HepG2 (cell line): Measurements from ENCODE around the gene LBX2. TPM values are rescaled to one million over a fixed set of nuclear protein-coding genes. Genes with fewer than 3 reads are reported as not detected.

ENCODE experiments used
- ADNP ChIP-seq: sonication (generic); formaldehyde crosslinking; IDR thresholded peaks from 2 replicates; pipeline ENCODE4 v1.4.0; 2020; ENCODE audit warnings: missing genetic modification reagents
- AFF4 ChIP-seq: sonication (generic); formaldehyde crosslinking; IDR thresholded peaks from 2 replicates; pipeline ENCODE4 v1.4.0; 2020; ENCODE audit warnings: missing genetic modification reagents
- ATF2 ChIP-seq: sonication (generic); formaldehyde crosslinking; IDR thresholded peaks from 2 replicates; pipeline ENCODE4 v1.4.0; 2020; ENCODE audit warnings: missing genetic modification reagents
- BRD4 ChIP-seq: sonication (generic); formaldehyde crosslinking; IDR thresholded peaks from 2 replicates; pipeline ENCODE4 v1.4.0; 2020; ENCODE audit warnings: missing genetic modification reagents
- CAMTA2 ChIP-seq: sonication (generic); formaldehyde crosslinking; IDR thresholded peaks from 2 replicates; pipeline ENCODE4 v1.4.0; 2020; ENCODE audit warnings: mild to moderate bottlenecking, missing genetic modification reagents, borderline replicate concordance
- CEBPZ ChIP-seq: IDR thresholded peaks from 2 replicates; pipeline ENCODE4 v1.6.1; 2012; ENCODE audit warnings: low read length, improper control_type of control experiment
- CENPBD1 ChIP-seq: sonication (generic); formaldehyde crosslinking; IDR thresholded peaks from 2 replicates; pipeline ENCODE4 v1.8.0; 2022; ENCODE audit warnings: missing genetic modification reagents, low read depth, mild to moderate bottlenecking, borderline replicate concordance
- CREB1 ChIP-seq, 2 experiments: fragments of 450-650 bp in 1 of 2; IDR thresholded peaks; 2 replicates each; pipeline ENCODE4 v1.6.1; 2016 to 2017; ENCODE audit warnings: control low read depth in 1 of 2, mild to moderate bottlenecking in 1 of 2, missing compliant biosample characterization in 1 of 2, missing genetic modification characterization in 1 of 2
- DNMT3B ChIP-seq: conservative IDR thresholded peaks from 2 replicates; pipeline ENCODE4 v1.6.1; 2016; ENCODE audit warnings: missing biosample characterization, control low read depth
- DPF2 ChIP-seq: sonication (generic); formaldehyde crosslinking; IDR thresholded peaks from 2 replicates; pipeline ENCODE4 v1.4.0; 2020; ENCODE audit warnings: mild to moderate bottlenecking, low read depth, missing genetic modification reagents, borderline replicate concordance
- KLF11 ChIP-seq: IDR thresholded peaks from 2 replicates; pipeline ENCODE4 v1.6.1; 2016; ENCODE audit warnings: missing compliant biosample characterization
- MIER2 ChIP-seq: IDR thresholded peaks from 2 replicates; pipeline ENCODE4 v1.6.1; 2016; ENCODE audit warnings: missing biosample characterization, missing genetic modification reagents
- NPAS2 ChIP-seq: sonication (generic); formaldehyde crosslinking; IDR thresholded peaks from 2 replicates; pipeline ENCODE4 v1.8.0; 2022; ENCODE audit warnings: mild to moderate bottlenecking, missing genetic modification reagents, borderline replicate concordance
- RORA ChIP-seq: sonication (generic); formaldehyde crosslinking; IDR thresholded peaks from 2 replicates; pipeline ENCODE4 v1.5.0; 2020; ENCODE audit warnings: mild to moderate bottlenecking, missing genetic modification reagents, moderate library complexity
- RXRA ChIP-seq: sonication (generic); formaldehyde crosslinking; IDR thresholded peaks from 2 replicates; pipeline ENCODE4 v1.5.1; 2020; ENCODE audit warnings: missing genetic modification reagents
- TCF7 ChIP-seq: sonication (generic); IDR thresholded peaks from 2 replicates; pipeline ENCODE4 v1.6.1; 2016; ENCODE audit warnings: antibody characterized with exemption, low read depth
- TFE3 ChIP-seq: IDR thresholded peaks from 2 replicates; pipeline ENCODE4 v1.6.1; 2016
- ZNF768 ChIP-seq: sonication (generic); formaldehyde crosslinking; IDR thresholded peaks from 2 replicates; pipeline ENCODE4 v1.4.0; 2020; ENCODE audit warnings: missing genetic modification reagents
- polyA plus RNA-seq, 8 experiments: library from polyadenylated mRNA; depleted of rRNA in 3 of 8; stranded (reverse) in 7 of 8; unstranded in 1 of 8; fragments of >200 nt; fragmentation: Illumina TruSeq in 4 of 8; extraction: Trizol in 4 of 8; gene quantifications; 2 replicates each; pipeline versions ENCODE4 v1.2.1 to v1.2.3, GENCODE V29; 2011 to 2016; ENCODE audit warnings: low read depth in 4 of 8, missing spikeins in 1 of 8, mixed read lengths in 1 of 8; ENCODE audit not compliant: insufficient read depth in 1 of 8
- total RNA-seq, 5 experiments: library from RNA; depleted of rRNA; stranded (reverse); fragments of >200 nt; fragmentation: Illumina TruSeq; extraction: Trizol; gene quantifications; 2 replicates each; pipeline ENCODE4 v1.2.3, GENCODE V29; 2016; ENCODE audit warnings: low read depth in 1 of 5

LBX2 gene
- total and polyA plus RNA-seq, 2 of the 13 experiments (the other 11 are each of a cell fraction or from before 2014, with no cell fraction given), result 6.4 to 8.1 TPM

DNA sequence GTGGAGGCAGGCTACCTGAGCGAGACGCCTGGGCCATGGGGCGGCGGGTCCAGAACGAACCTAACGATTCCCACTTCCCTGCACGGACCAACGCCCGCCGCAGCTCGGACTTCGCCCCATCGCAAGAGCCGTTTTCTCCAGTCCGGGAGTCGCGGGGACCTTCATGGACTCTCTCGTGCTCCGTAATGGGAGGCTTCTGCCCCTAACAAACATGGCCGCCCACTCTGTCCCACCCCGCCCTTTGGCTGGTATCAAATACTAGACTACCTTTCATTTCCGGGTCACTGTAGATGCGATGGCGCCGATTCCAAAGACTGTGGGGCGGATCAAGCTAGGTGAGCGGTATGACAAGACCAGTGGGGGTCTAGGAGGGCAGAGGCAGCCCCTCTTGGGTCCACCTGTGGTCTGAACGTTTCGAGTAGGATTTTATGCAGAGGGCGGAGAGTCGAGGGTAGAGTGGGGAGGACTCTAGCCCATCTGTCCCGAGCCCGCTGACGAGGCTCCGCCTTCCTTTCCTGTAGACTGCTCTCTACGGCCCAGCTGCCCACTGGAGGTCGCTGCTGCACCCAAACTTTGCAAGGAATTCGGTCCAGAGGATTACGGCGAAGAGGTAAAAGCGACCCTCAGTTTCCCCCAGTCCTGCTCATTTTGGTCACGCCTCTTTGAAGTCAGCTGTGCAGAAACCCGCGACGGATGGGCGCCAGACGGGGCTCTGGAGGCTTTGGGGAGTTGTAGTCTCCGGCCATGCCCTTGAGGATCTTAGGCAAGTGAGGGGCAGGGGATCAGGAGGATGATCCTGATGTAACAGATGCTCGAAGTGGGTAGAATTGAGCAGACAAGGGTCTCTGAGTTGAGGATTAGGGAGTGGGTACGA, 16.4 kb downstream of the LBX2 start, which contains the start of the genes CCDC142 and TTC31 (continued):
- TF ChIP-seq CAMTA2, result no peak; the same call in 1 of the 2 replicates
- TF ChIP-seq RXRA, result peak; percentile 86
- TF ChIP-seq CREB1 (IDR thresholded peaks at IDR 0.05), result no peak
- peak; percentile 91 for TF ChIP-seq CREB1 (CRISPR knock-in tag; IDR thresholded peaks at IDR 0.05)
- TF ChIP-seq TCF7, result 0 out of 2 replicates have a peak, but pooled peaks have one; percentile 32
- peak; percentile 25 for TF ChIP-seq KLF11 (CRISPR knock-in tag)
- peak; percentile 68 for TF ChIP-seq BRD4 (CRISPR knock-in tag)
- no peak for TF ChIP-seq MIER2 (CRISPR knock-in tag)
- peak; percentile 96 for TF ChIP-seq CENPBD1 (CRISPR knock-in tag)
- no peak for TF ChIP-seq DNMT3B
- no peak for TF ChIP-seq TFE3
- TF ChIP-seq ZNF768 (CRISPR knock-in tag), result peak; percentile 34; the same call in 1 of the 2 replicates
- peak; percentile 15 for TF ChIP-seq AFF4 (CRISPR knock-in tag)
- TF ChIP-seq DPF2 (CRISPR knock-in tag), result 0 out of 2 replicates have a peak, but pooled peaks have one; percentile 8
- no peak for TF ChIP-seq ADNP
- peak; percentile 49 for TF ChIP-seq ATF2 (CRISPR knock-in tag)
- no peak for TF ChIP-seq RORA (CRISPR knock-in tag)
- no peak for TF ChIP-seq CEBPZ
- peak; percentile 90; the same call in 1 of the 2 replicates for TF ChIP-seq NPAS2 (CRISPR knock-in tag)
